ENCODE results near the gene TRA2A.

The TRA2A gene

GRCh38 chr7:23469150-23469960 is 62.4 kb downstream of the TRA2A start:
- no peak for DNase-seq

- DNase-seq, result no peak
Measured at GRCh38 chr7:23468526-23469149, 63.1 kb downstream of the TRA2A start.

GRCh38 chr7:23467806-23468525 is 63.8 kb downstream of the TRA2A start:
- DNase-seq, result no peak

GRCh38 chr7:23467291-23467805 is 64.4 kb downstream of the TRA2A start:
- DNase-seq, result no peak

GRCh38 chr7:23462846-23463245 is 68.9 kb downstream of the TRA2A start:
- no peak for DNase-seq

GRCh38 chr7:23458044-23458443 is 73.7 kb downstream of the TRA2A start:
- DNase-seq, result no peak

GRCh38 chr7:23456093-23456492 is 75.7 kb downstream of the TRA2A start:
- no peak for DNase-seq

- DNase-seq, result no peak
Measured at GRCh38 chr7:23454881-23455526, 76.8 kb downstream of the TRA2A start.

Measured in inflammatory macrophage treated with lipopolysaccharide for 1 hour (primary cell).